ENCODE results near the gene SERPINA1.

GRCh38 chr14:94356379-94357056 is 31.9 kb downstream of the SERPINA1 start:
- no peak for TF ChIP-seq CTCF (IDR thresholded peaks at IDR 0.05)
- TF ChIP-seq EZH2 (IDR thresholded peaks at IDR 0.05; ENCODE audit: borderline replicate concordance, insufficient read depth, low read depth, low read length, poor library complexity, severe bottlenecking) = no peak

All from B cell (primary cell).